Endothelial cell of umbilical vein (primary cell): ENCODE measurements around the gene UBTD2. TPM values are rescaled to one million over a fixed set of nuclear protein-coding genes. Genes with fewer than 3 reads are reported as not detected.

ENCODE experiments used
- BruUV-seq: library from RNA; stranded (reverse); fragments of 400-500 nt; replicated peaks from 2 replicates; lab custom pipeline; 2021; lab: Mats Ljungman, UMichigan
- CTCF ChIA-PET: fragments of 300-600, 350-600 bp; sonication (Branson Sonifier 250); formaldehyde crosslinking; loops from one replicate; lab custom pipeline; 2021; ENCODE audit warnings: antibody characterized with exemption, inconsistent platforms; lab: Charles Lee
- POLR2A ChIA-PET: fragments of 300-600, 350-600 bp; sonication (Branson Sonifier 250); formaldehyde crosslinking; loops from one replicate; lab custom pipeline; 2021; ENCODE audit warnings: antibody characterized with exemption, inconsistent platforms; lab: Charles Lee
- DNase-seq: peaks from one replicate; pipeline ENCODE4 v3.0.0-alpha.2; 2011; ENCODE audit warnings: low read depth, low spot score
- FAIRE-seq: peaks from 2 replicates; lab custom pipeline; 2011; peaks lifted over from hg19 to GRCh38; lab: Jason Lieb, UNC
- H2AFZ ChIP-seq: 2 replicates; pipeline ENCODE4 v1.6.0; 2012; ENCODE audit warnings: low read depth, low read length, control low read depth, inconsistent platforms
- H3K27ac ChIP-seq: 2 replicates; pipeline ENCODE4 v1.5.1; 2011; ENCODE audit warnings: low read depth, mild to moderate bottlenecking, control low read depth, low read length, moderate library complexity; ENCODE audit not compliant: insufficient read depth
- H3K27me3 ChIP-seq, 2 experiments: 2 replicates each; pipeline versions ENCODE4 v1.6.0 to v1.6.1; 2011; ENCODE audit warnings: low read length in 2 of 2, mixed read lengths in 1 of 2; ENCODE audit not compliant: control insufficient read depth in 2 of 2, insufficient read depth in 2 of 2
- H3K36me3 ChIP-seq, 2 experiments: 2 replicates in 1 of 2; 3 replicates in 1 of 2; pipeline ENCODE4 v1.5.1; 2011; ENCODE audit warnings: low read length in 2 of 2, mild to moderate bottlenecking in 1 of 2, moderate library complexity in 1 of 2; ENCODE audit not compliant: control insufficient read depth in 2 of 2, insufficient read depth in 2 of 2; ENCODE audit errors: extremely low read depth in 1 of 2
- H3K4me1 ChIP-seq: 3 replicates; pipeline ENCODE4 v1.5.1; 2011; ENCODE audit warnings: mild to moderate bottlenecking, low read length; ENCODE audit not compliant: control insufficient read depth, insufficient read depth; ENCODE audit errors: extremely low read depth
- H3K4me2 ChIP-seq: 2 replicates; pipeline ENCODE4 v1.6.1; 2011; ENCODE audit warnings: low read length, control low read depth, mixed read lengths; ENCODE audit not compliant: insufficient read depth
- H3K4me3 ChIP-seq, 3 experiments: fragments of 200-600 bp in 1 of 3; sonication (generic), shearing (Covaris generic) in 1 of 3; replicated peaks in 1 of 3; 2 replicates each; pipeline ENCODE4 v1.5.1; 2011 to 2016; ENCODE audit warnings: control low read depth in 3 of 3, low read length in 3 of 3, mild to moderate bottlenecking in 2 of 3, inconsistent platforms in 1 of 3, low read depth in 1 of 3, moderate library complexity in 1 of 3; ENCODE audit not compliant: insufficient read depth in 1 of 3
- H3K79me2 ChIP-seq: 2 replicates; pipeline ENCODE4 v1.6.0; 2012; ENCODE audit warnings: low read length, inconsistent platforms; ENCODE audit not compliant: control insufficient read depth, insufficient read depth
- H3K9ac ChIP-seq: replicated peaks from 2 replicates; pipeline ENCODE3; 2011; ENCODE audit warnings: low read length, control low read depth; ENCODE audit not compliant: insufficient read depth; ENCODE audit errors: extremely low read depth
- H3K9me1 ChIP-seq: replicated peaks from 3 replicates; pipeline ENCODE4 v1.6.0; 2011; ENCODE audit warnings: mild to moderate bottlenecking, low read length; ENCODE audit not compliant: control insufficient read depth, insufficient read depth; ENCODE audit errors: extremely low read depth
- H3K9me3 ChIP-seq: replicated peaks from 2 replicates; pipeline ENCODE4 v1.5.1; 2012; ENCODE audit warnings: low read length, inconsistent platforms; ENCODE audit not compliant: control insufficient read depth, insufficient read depth
- H4K20me1 ChIP-seq: replicated peaks from 2 replicates; pipeline ENCODE3; 2011; ENCODE audit warnings: mild to moderate bottlenecking, low read length; ENCODE audit not compliant: control insufficient read depth, insufficient read depth; ENCODE audit errors: extremely low read depth
- EZH2 ChIP-seq: IDR thresholded peaks from 2 replicates; pipeline ENCODE4 v1.6.1; 2012; ENCODE audit warnings: borderline replicate concordance, low read depth, mild to moderate bottlenecking, moderate library complexity, low read length, inconsistent platforms; ENCODE audit not compliant: severe bottlenecking
- FOS ChIP-seq: IDR thresholded peaks from 2 replicates; pipeline ENCODE4 v1.6.1; 2011; ENCODE audit warnings: mild to moderate bottlenecking, low read length, moderate library complexity, borderline replicate concordance; ENCODE audit not compliant: insufficient read depth
- GATA2 ChIP-seq: IDR thresholded peaks from 2 replicates; pipeline ENCODE4 v1.7.0; 2011; ENCODE audit warnings: low read depth, mild to moderate bottlenecking, moderate library complexity, mixed read lengths, low read length; ENCODE audit not compliant: insufficient read length, insufficient read depth
- JUN ChIP-seq: IDR thresholded peaks from 2 replicates; pipeline ENCODE4 v1.6.1; 2011; ENCODE audit warnings: borderline replicate concordance, low read depth; ENCODE audit not compliant: insufficient read length, insufficient read depth
- MYC ChIP-seq: IDR thresholded peaks from one replicate; pipeline ENCODE4 v1.6.1; 2011; ENCODE audit warnings: mild to moderate bottlenecking, low read depth, low read length
- POLR2A ChIP-seq: IDR thresholded peaks from 2 replicates; pipeline ENCODE4 v1.6.1; 2012; ENCODE audit warnings: low read depth, mild to moderate bottlenecking, control low read depth, low read length
- POLR2AphosphoS5 ChIP-seq: IDR thresholded peaks from 2 replicates; pipeline ENCODE4 v1.6.1; 2012; ENCODE audit warnings: low read depth, mild to moderate bottlenecking, control low read depth, low read length, moderate library complexity; ENCODE audit not compliant: insufficient read depth
- dilution Hi-C: fragments of 300-500 bp; cut with MboI; formaldehyde crosslinking; loops from one replicate; pipeline ENCODE4 v1.15.0; 2019; ENCODE audit warnings: low sequenced_read_pairs; ENCODE audit not compliant: extremely low pct_ligation_motif_present
- intact Hi-C: fragments of 100-400 bp; cut with micrococcal nuclease; formaldehyde crosslinking; loops from one replicate; pipeline ENCODE4 v1.10.0; 2022
- polyA plus RNA-seq, 4 experiments: library from polyadenylated mRNA; depleted of rRNA in 3 of 4; stranded (reverse) in 3 of 4; unstranded in 1 of 4; fragments of >200 nt; gene quantifications; 2 replicates each; pipeline versions ENCODE4 v1.2.1 to v1.2.3, GENCODE V29; 2011 to 2012; ENCODE audit warnings: missing spikeins in 1 of 4
- total RNA-seq: library from RNA; stranded (reverse); gene quantifications from 2 replicates; pipeline ENCODE4 v1.2.3, GENCODE V29; 2021
- TF ChIP-seq, protein P1 (sequence below), 2 donors: IDR thresholded peaks; 1 replicate in 1 of 2; 2 replicates in 1 of 2; pipeline ENCODE4 v1.5.1; 2011; ENCODE audit warnings: low read length in 2 of 2, mild to moderate bottlenecking in 2 of 2, moderate library complexity in 2 of 2, control low read depth in 1 of 2, inconsistent platforms in 1 of 2, low read depth in 1 of 2; ENCODE audit not compliant: insufficient read depth in 1 of 2; ENCODE audit errors: extremely low read depth in 1 of 2
- TF ChIP-seq, protein P2 (sequence below): IDR thresholded peaks from 2 replicates; pipeline ENCODE4 v1.6.1; 2011; ENCODE audit not compliant: insufficient read depth, insufficient read length

UBTD2 gene
- total and polyA plus RNA-seq, 2 donors (not counting 3 experiments of a cell fraction or from before 2014, with no cell fraction given), result 10.1 to 22.6 TPM

DNA sequence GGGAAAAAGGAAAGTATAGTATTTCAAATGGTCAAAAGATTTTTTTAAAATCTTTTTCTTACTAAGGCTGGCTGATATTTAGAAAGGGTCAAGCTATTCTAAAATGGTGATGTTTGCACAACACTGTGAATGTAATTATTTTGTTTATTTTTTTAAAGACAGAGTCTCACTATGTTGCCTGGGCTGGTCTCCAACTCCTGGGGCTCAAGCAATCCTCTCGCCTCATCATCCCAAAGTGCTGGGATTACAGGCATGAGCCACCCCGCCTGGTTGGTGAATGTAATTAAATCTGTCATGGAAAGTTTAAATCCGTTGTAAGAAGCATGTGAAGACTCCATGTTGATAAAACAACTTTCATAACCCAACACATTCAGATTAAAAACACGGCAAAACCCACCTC lies 2.6 kb downstream of the UBTD2 start:
- POLR2A ChIA-PET, result no interaction called here
- TF ChIP-seq FOS, result no peak
- TF ChIP-seq GATA2, result no peak
- no peak for TF ChIP-seq POLR2A
- no peak for TF ChIP-seq POLR2AphosphoS5
- no peak for TF ChIP-seq MYC
- TF ChIP-seq, protein P1, sequence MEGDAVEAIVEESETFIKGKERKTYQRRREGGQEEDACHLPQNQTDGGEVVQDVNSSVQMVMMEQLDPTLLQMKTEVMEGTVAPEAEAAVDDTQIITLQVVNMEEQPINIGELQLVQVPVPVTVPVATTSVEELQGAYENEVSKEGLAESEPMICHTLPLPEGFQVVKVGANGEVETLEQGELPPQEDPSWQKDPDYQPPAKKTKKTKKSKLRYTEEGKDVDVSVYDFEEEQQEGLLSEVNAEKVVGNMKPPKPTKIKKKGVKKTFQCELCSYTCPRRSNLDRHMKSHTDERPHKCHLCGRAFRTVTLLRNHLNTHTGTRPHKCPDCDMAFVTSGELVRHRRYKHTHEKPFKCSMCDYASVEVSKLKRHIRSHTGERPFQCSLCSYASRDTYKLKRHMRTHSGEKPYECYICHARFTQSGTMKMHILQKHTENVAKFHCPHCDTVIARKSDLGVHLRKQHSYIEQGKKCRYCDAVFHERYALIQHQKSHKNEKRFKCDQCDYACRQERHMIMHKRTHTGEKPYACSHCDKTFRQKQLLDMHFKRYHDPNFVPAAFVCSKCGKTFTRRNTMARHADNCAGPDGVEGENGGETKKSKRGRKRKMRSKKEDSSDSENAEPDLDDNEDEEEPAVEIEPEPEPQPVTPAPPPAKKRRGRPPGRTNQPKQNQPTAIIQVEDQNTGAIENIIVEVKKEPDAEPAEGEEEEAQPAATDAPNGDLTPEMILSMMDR (IDR thresholded peaks at IDR 0.05; ENCODE audit: extremely low read depth in 1 of 2, insufficient read depth in 1 of 2, low read depth in 1 of 2, low read length in 2 of 2), result no peak
- TF ChIP-seq EZH2, result no peak
- TF ChIP-seq, protein P2, sequence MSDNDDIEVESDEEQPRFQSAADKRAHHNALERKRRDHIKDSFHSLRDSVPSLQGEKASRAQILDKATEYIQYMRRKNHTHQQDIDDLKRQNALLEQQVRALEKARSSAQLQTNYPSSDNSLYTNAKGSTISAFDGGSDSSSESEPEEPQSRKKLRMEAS, result no peak
- TF ChIP-seq JUN, result no peak
- dilution Hi-C loops (no loop called here), intact Hi-C loops (loop anchor here (5.0 kb wide), 3 partner anchors 171 to 864 kb away; partner anchors contain the start of genes FBXW11, FGF18 and SH3PXD2B)
- CTCF ChIA-PET, result interaction anchor here (0.7 to 1.2 kb wide), 2 partner anchors 13 to 76 kb away, joined by 3 read pairs; no protein-coding TSS in a partner anchor
- BruUV-seq, result no TSS peak
- no peaks in the 10 kb centered on the region for H3K27me3 ChIP-seq
- H4K20me1 ChIP-seq, result peaks cover 14% of the 10 kb centered on the region
- peaks cover 73% of the 10 kb centered on the region for H3K79me2 ChIP-seq
- FAIRE-seq (no peak), DNase-seq (no peak)
- H3K36me3 ChIP-seq, result no peaks in the 10 kb centered on the region
- no peak overlapping the region for H2AFZ ChIP-seq
- H3K27ac ChIP-seq, result no peak overlapping the region
- H3K9me3 ChIP-seq, result no peaks in the 10 kb centered on the region
- H3K4me1 ChIP-seq, result peaks cover 26% of the 10 kb centered on the region
- H3K4me3 ChIP-seq, result no peak overlapping the region
- no peaks in the 10 kb centered on the region for H3K9me1 ChIP-seq
- H3K4me2 ChIP-seq, result no peak overlapping the region
- H3K9ac ChIP-seq, result no peak overlapping the region
